IMR-90 (cell line): ENCODE measurements around the gene OR10A2. TPM values are rescaled to one million over a fixed set of nuclear protein-coding genes. Genes with fewer than 3 reads are reported as not detected.

Experiments
- ATAC-seq: fragments of 200-7000 bp; cut with Tn5 transposase; 2 replicates; pipeline ENCODE4 v1.9.1; 2020; ENCODE audit warnings: low read depth, mild to moderate bottlenecking, moderate library complexity
- BruUV-seq: library from RNA; stranded (reverse); fragments of 400-500 nt; replicated peaks from 2 replicates; lab custom pipeline; 2021; lab: Mats Ljungman, UMichigan
- CTCF ChIA-PET: fragments of 300-600 bp; formaldehyde crosslinking; extraction: SDS; loops from one replicate; lab custom pipeline; 2021; ENCODE audit warnings: antibody characterized with exemption; lab: Yijun Ruan, JAX
- POLR2A ChIA-PET: fragments of 300-600 bp; sonication (Branson Sonifier 250); formaldehyde crosslinking; loops from one replicate; lab custom pipeline; 2022; ENCODE audit warnings: antibody characterized with exemption; ENCODE audit not compliant: unreplicated experiment; lab: Charles Lee
- DNase-seq: peaks from one replicate; pipeline ENCODE4 v3.0.0; 2013
- H2AFZ ChIP-seq: replicated peaks from 2 replicates; pipeline ENCODE3; 2013; ENCODE audit warnings: low read length, mild to moderate bottlenecking; ENCODE audit not compliant: poor library complexity
- H2AK5ac ChIP-seq: 2 replicates; pipeline ENCODE4 v1.6.1; 2013; ENCODE audit warnings: low read depth, low read length, inconsistent platforms
- H2AK9ac ChIP-seq: replicated peaks from 2 replicates; pipeline ENCODE3; 2013; ENCODE audit warnings: mild to moderate bottlenecking, low read depth, low read length, moderate library complexity; ENCODE audit not compliant: poor library complexity
- H2BK120ac ChIP-seq: 2 replicates; pipeline ENCODE4 v1.6.1; 2013; ENCODE audit warnings: low read depth, low read length, inconsistent platforms
- H2BK15ac ChIP-seq: 3 replicates; pipeline ENCODE4 v1.6.1; 2013; ENCODE audit warnings: low read depth, low read length, inconsistent platforms
- H2BK20ac ChIP-seq: 2 replicates; pipeline ENCODE4 v1.6.1; 2013; ENCODE audit warnings: low read depth, mild to moderate bottlenecking, inconsistent platforms, low read length, moderate library complexity
- H2BK5ac ChIP-seq: 2 replicates; pipeline ENCODE4 v1.6.1; 2013; ENCODE audit warnings: mild to moderate bottlenecking, low read depth, low read length, inconsistent platforms; ENCODE audit not compliant: poor library complexity, severe bottlenecking
- H3K14ac ChIP-seq: replicated peaks from 2 replicates; pipeline ENCODE4 v1.6.1; 2013; ENCODE audit warnings: low read depth, low read length, inconsistent platforms
- H3K18ac ChIP-seq: 2 replicates; pipeline ENCODE4 v1.6.1; 2013; ENCODE audit warnings: low read depth, low read length, control low read depth
- H3K23ac ChIP-seq: 2 replicates; pipeline ENCODE4 v1.6.1; 2013; ENCODE audit warnings: low read depth, low read length, inconsistent platforms
- H3K27ac ChIP-seq: 2 replicates; pipeline ENCODE4 v1.5.1; 2013; ENCODE audit warnings: mild to moderate bottlenecking, control low read depth, low read length; ENCODE audit not compliant: insufficient read depth
- H3K27me3 ChIP-seq: 2 replicates; pipeline ENCODE4 v1.6.1; 2013; ENCODE audit warnings: low read length; ENCODE audit not compliant: control insufficient read depth, insufficient read depth
- H3K36me3 ChIP-seq: 2 replicates; pipeline ENCODE4 v1.6.1; 2013; ENCODE audit warnings: low read length, mixed read lengths; ENCODE audit not compliant: control insufficient read depth, insufficient read depth
- H3K4ac ChIP-seq: 2 replicates; pipeline ENCODE4 v1.6.1; 2013; ENCODE audit warnings: low read depth, low read length, inconsistent platforms
- H3K4me1 ChIP-seq: 2 replicates; pipeline ENCODE4 v1.6.1; 2013; ENCODE audit warnings: low read length, mixed read lengths; ENCODE audit not compliant: control insufficient read depth, insufficient read depth
- H3K4me2 ChIP-seq: 2 replicates; pipeline ENCODE4 v1.6.1; 2013; ENCODE audit warnings: low read depth, mild to moderate bottlenecking, control low read depth, low read length, moderate library complexity
- H3K4me3 ChIP-seq: 2 replicates; pipeline ENCODE4 v1.5.1; 2013; ENCODE audit warnings: low read depth, mild to moderate bottlenecking, control low read depth, low read length, moderate library complexity; ENCODE audit not compliant: insufficient read depth
- H3K56ac ChIP-seq: 2 replicates; pipeline ENCODE4 v1.6.1; 2013; ENCODE audit warnings: low read length, inconsistent platforms; ENCODE audit not compliant: insufficient read depth; ENCODE audit errors: extremely low read depth
- H3K79me1 ChIP-seq, 2 experiments: 2 replicates each; pipeline ENCODE4 v1.6.1; 2013; ENCODE audit warnings: low read length in 2 of 2, inconsistent platforms in 1 of 2, low read depth in 1 of 2
- H3K9ac ChIP-seq: 2 replicates; pipeline ENCODE4 v1.6.1; 2013; ENCODE audit warnings: low read depth, low read length, control low read depth
- H3K9me1 ChIP-seq: 2 replicates; pipeline ENCODE4 v1.6.1; 2013; ENCODE audit warnings: low read length, inconsistent platforms; ENCODE audit not compliant: insufficient read depth
- H3K9me3 ChIP-seq: 2 replicates; pipeline ENCODE4 v1.6.1; 2013; ENCODE audit warnings: low read length; ENCODE audit not compliant: control insufficient read depth, insufficient read depth
- H4K20me1 ChIP-seq: 2 replicates; pipeline ENCODE4 v1.6.1; 2013; ENCODE audit warnings: low read length, inconsistent platforms; ENCODE audit not compliant: insufficient read depth
- H4K5ac ChIP-seq: 2 replicates; pipeline ENCODE4 v1.6.1; 2013; ENCODE audit warnings: mild to moderate bottlenecking, low read depth, low read length, control low read depth
- H4K8ac ChIP-seq, 2 experiments: 2 replicates each; pipeline ENCODE4 v1.6.1; 2013; ENCODE audit warnings: low read depth in 2 of 2, low read length in 2 of 2, control low read depth in 1 of 2, inconsistent platforms in 1 of 2
- H4K91ac ChIP-seq: 2 replicates; pipeline ENCODE4 v1.6.1; 2013; ENCODE audit warnings: low read depth, low read length, inconsistent platforms; ENCODE audit not compliant: insufficient read depth
- BHLHE40 ChIP-seq: fragments of 150-350 bp; IDR thresholded peaks from 2 replicates; pipeline ENCODE4 v1.6.1; 2016; ENCODE audit warnings: mild to moderate bottlenecking, low read depth, low read length
- CHD1 ChIP-seq: IDR thresholded peaks from 2 replicates; pipeline ENCODE4 v1.6.1; 2012; ENCODE audit warnings: low read depth, low read length, improper control_type of control experiment
- FOS ChIP-seq: fragments of 150-350 bp; IDR thresholded peaks from 2 replicates; pipeline ENCODE4 v1.6.1; 2016; ENCODE audit warnings: low read depth, low read length
- MAZ ChIP-seq: IDR thresholded peaks from 2 replicates; pipeline ENCODE4 v1.6.1; 2012; ENCODE audit warnings: low read depth, mild to moderate bottlenecking, low read length, improper control_type of control experiment, moderate library complexity, borderline replicate concordance
- POLR2A ChIP-seq: IDR thresholded peaks from 2 replicates; pipeline ENCODE4 v1.6.1; 2012; ENCODE audit warnings: mild to moderate bottlenecking, low read depth, low read length
- RAD21 ChIP-seq: IDR thresholded peaks from 2 replicates; pipeline ENCODE4 v1.6.1; 2012; ENCODE audit warnings: low read length, improper control_type of control experiment
- RCOR1 ChIP-seq: IDR thresholded peaks from 2 replicates; pipeline ENCODE4 v1.6.1; 2012; ENCODE audit warnings: mild to moderate bottlenecking, low read length, improper control_type of control experiment; ENCODE audit not compliant: insufficient replicate concordance
- SMC3 ChIP-seq: fragments of 150-350 bp; IDR thresholded peaks from 2 replicates; pipeline ENCODE4 v1.6.1; 2016; ENCODE audit warnings: low read depth, mild to moderate bottlenecking, antibody characterized with exemption, low read length, moderate library complexity
- WGBS, 2 experiments: methylation state at CpG; one replicate each; pipeline versions ENCODE4 v1.1.5 to v1.1.7; 2013; ENCODE audit warnings: missing lambda C conversion rate in 2 of 2; ENCODE audit not compliant: insufficient read length in 1 of 2; ENCODE audit errors: extremely low coverage in 2 of 2; 5-methylcytosine and 5-hydroxymethylcytosine counted together
- dilution Hi-C: fragments of 300-500 bp; cut with HindIII; formaldehyde crosslinking; loops from one replicate; pipeline ENCODE4 v1.14.3; 2018; ENCODE audit warnings: low sequenced_read_pairs; ENCODE audit not compliant: unreplicated experiment
- in situ Hi-C: fragments of 300-500 bp; cut with MboI; formaldehyde crosslinking; loops from 3 replicates; pipeline ENCODE4 v1.14.3; 2019; ENCODE audit warnings: low sequenced_read_pairs, inconsistent platforms, mixed read lengths
- intact Hi-C: fragments of 100-400 bp; cut with micrococcal nuclease; formaldehyde crosslinking; loops from 2 replicates; pipeline ENCODE4 v1.10.0; 2022
- polyA plus RNA-seq, 3 experiments: library from polyadenylated mRNA; depleted of rRNA; stranded (reverse); fragments of >200 nt; gene quantifications; 2 replicates each; pipeline ENCODE4 v1.2.3, GENCODE V29; 2012; ENCODE audit warnings: low replicate concordance in 1 of 3
- total RNA-seq: library from RNA; depleted of rRNA; stranded (reverse); fragments of >200 nt; gene quantifications from 2 replicates; pipeline ENCODE4 v1.2.3, GENCODE V29; 2012
- TF ChIP-seq, protein P1 (sequence below): conservative IDR thresholded peaks from 2 replicates; pipeline ENCODE4 v1.5.1; 2012; ENCODE audit warnings: mild to moderate bottlenecking, low read depth, low read length, improper control_type of control experiment

The OR10A2 gene
- total and polyA plus RNA-seq, 2 of the 4 experiments (the other 2 are of a cell fraction) = not detected

DNA sequence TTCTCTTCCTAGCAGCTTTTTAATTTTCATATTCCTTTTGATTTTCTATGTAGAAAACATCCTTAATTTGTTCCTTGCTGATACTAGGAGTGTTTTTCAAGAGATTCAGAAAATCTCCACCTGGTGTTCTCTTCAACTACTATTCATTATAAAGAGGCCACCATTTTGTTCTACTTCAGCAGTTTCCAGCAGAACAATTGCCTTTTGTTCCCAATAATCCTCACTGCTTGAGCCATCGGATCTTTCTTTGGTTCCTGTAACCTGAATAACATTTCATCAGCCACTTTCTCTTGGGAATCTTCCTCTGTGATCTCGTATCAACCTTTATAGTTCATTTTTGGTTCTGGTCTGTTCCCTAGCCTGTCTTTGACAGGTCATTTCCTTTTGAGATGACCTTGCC, 19.2 kb upstream of the OR10A2 start:
- H3K14ac ChIP-seq = no peak overlapping the region
- no peaks in the 10 kb centered on the region for H3K36me3 ChIP-seq
- H3K18ac ChIP-seq = no peak overlapping the region
- POLR2A ChIA-PET = no interaction called here
- H3K4me1 ChIP-seq = no peaks in the 10 kb centered on the region
- in situ Hi-C loops = no loop called here
- H4K91ac ChIP-seq = no peak overlapping the region
- no peak overlapping the region for H3K4ac ChIP-seq
- dilution Hi-C loops = no loop called here
- H2BK120ac ChIP-seq = no peak overlapping the region
- intact Hi-C loops = no loop called here
- no peak overlapping the region for H3K4me3 ChIP-seq
- H3K4me2 ChIP-seq = no peak overlapping the region
- no peak overlapping the region for H2AFZ ChIP-seq
- H3K27ac ChIP-seq = no peak overlapping the region
- BruUV-seq = no TSS peak
- no peak overlapping the region for H4K8ac ChIP-seq
- no peak overlapping the region for H3K23ac ChIP-seq
- H2BK15ac ChIP-seq = no peak overlapping the region
- no peak overlapping the region for H3K9ac ChIP-seq
- no peaks in the 10 kb centered on the region for H3K9me3 ChIP-seq
- no peak for DNase-seq
- ATAC-seq = no peak
- H2AK5ac ChIP-seq = no peak overlapping the region
- WGBS, 2 experiments = 60% methylated on average over 1 of the region's 2 CpGs; no CpG with 5 or more reads in 1 of the 2 experiments
- no peak overlapping the region for H2BK5ac ChIP-seq
- H3K79me1 ChIP-seq = no peaks in the 10 kb centered on the region
- no peak overlapping the region for H3K56ac ChIP-seq
- CTCF ChIA-PET = no interaction called here
- H2AK9ac ChIP-seq = no peak overlapping the region
- no peak for TF ChIP-seq BHLHE40
- no peak for TF ChIP-seq MAZ
- TF ChIP-seq FOS = no peak
- no peak for TF ChIP-seq SMC3
- TF ChIP-seq RAD21 = no peak
- TF ChIP-seq, protein P1, sequence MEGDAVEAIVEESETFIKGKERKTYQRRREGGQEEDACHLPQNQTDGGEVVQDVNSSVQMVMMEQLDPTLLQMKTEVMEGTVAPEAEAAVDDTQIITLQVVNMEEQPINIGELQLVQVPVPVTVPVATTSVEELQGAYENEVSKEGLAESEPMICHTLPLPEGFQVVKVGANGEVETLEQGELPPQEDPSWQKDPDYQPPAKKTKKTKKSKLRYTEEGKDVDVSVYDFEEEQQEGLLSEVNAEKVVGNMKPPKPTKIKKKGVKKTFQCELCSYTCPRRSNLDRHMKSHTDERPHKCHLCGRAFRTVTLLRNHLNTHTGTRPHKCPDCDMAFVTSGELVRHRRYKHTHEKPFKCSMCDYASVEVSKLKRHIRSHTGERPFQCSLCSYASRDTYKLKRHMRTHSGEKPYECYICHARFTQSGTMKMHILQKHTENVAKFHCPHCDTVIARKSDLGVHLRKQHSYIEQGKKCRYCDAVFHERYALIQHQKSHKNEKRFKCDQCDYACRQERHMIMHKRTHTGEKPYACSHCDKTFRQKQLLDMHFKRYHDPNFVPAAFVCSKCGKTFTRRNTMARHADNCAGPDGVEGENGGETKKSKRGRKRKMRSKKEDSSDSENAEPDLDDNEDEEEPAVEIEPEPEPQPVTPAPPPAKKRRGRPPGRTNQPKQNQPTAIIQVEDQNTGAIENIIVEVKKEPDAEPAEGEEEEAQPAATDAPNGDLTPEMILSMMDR = no peak
- TF ChIP-seq CHD1 = no peak
- TF ChIP-seq POLR2A = no peak
- TF ChIP-seq RCOR1 = no peak
- no peak overlapping the region for H4K5ac ChIP-seq
- H3K27me3 ChIP-seq = no peaks in the 10 kb centered on the region
- no peaks in the 10 kb centered on the region for H3K9me1 ChIP-seq
- no peak overlapping the region for H2BK20ac ChIP-seq
- no peaks in the 10 kb centered on the region for H4K20me1 ChIP-seq
